WTC11 (cell line): ENCODE measurements around the gene STPG4. TPM values are rescaled to one million over a fixed set of nuclear protein-coding genes. Genes with fewer than 3 reads are reported as not detected.

Experiments
- ATAC-seq: fragments of 200-7000 bp; cut with Tn5 transposase; 2 replicates; pipeline ENCODE4 v1.10.0; 2021; ENCODE audit warnings: mild to moderate bottlenecking, moderate library complexity
- CTCF ChIA-PET: fragments of 300-600 bp; sonication (Branson Sonifier 250); formaldehyde crosslinking; loops from one replicate; lab custom pipeline; 2021; ENCODE audit warnings: antibody characterized with exemption; lab: Charles Lee
- POLR2A ChIA-PET: fragments of 350-600 bp; sonication (Branson Sonifier 250); formaldehyde crosslinking; loops from one replicate; lab custom pipeline; 2021; ENCODE audit warnings: antibody characterized with exemption; lab: Charles Lee
- DNase-seq: peaks from one replicate; pipeline ENCODE4 v3.0.0; 2021; ENCODE audit warnings: low spot score
- H3K27ac Mint-ChIP-seq: 2 replicates; pipeline ENCODE4 v1.8.0; 2021; ENCODE audit warnings: mixed read lengths
- H3K27me3 Mint-ChIP-seq: 2 replicates; pipeline ENCODE4 v1.8.0; 2021; ENCODE audit warnings: low read depth, mild to moderate bottlenecking, moderate library complexity, mixed read lengths
- H3K36me3 Mint-ChIP-seq: 2 replicates; pipeline ENCODE4 v1.8.0; 2021; ENCODE audit warnings: mixed read lengths
- H3K4me1 Mint-ChIP-seq: 2 replicates; pipeline ENCODE4 v1.8.0; 2022; ENCODE audit warnings: mixed read lengths
- H3K4me3 Mint-ChIP-seq: 2 replicates; pipeline ENCODE4 v1.8.0; 2021; ENCODE audit warnings: mild to moderate bottlenecking, moderate library complexity, mixed read lengths
- H3K9me3 Mint-ChIP-seq: 2 replicates; pipeline ENCODE4 v1.8.0; 2021; ENCODE audit warnings: mixed read lengths
- CTCF ChIP-seq: fragments of 200-600 bp; IDR thresholded peaks from 2 replicates; pipeline ENCODE4 v1.8.0; 2022; ENCODE audit warnings: antibody characterized with exemption
- E2F1 ChIP-seq: sonication (generic); formaldehyde crosslinking; IDR thresholded peaks from 2 replicates; pipeline ENCODE4 v1.8.0; 2022; ENCODE audit warnings: mild to moderate bottlenecking, missing genetic modification reagents
- E2F5 ChIP-seq: sonication (generic); formaldehyde crosslinking; IDR thresholded peaks from 2 replicates; pipeline ENCODE4 v1.8.1; 2022; ENCODE audit warnings: mild to moderate bottlenecking, moderate library complexity, missing genetic modification reagents
- EMX1 ChIP-seq: fragments of 250-450 bp; sonication (Bioruptor Pico); IDR thresholded peaks from 2 replicates; pipeline ENCODE4 v1.8.0; 2021; ENCODE audit warnings: mild to moderate bottlenecking
- ERG ChIP-seq: fragments of 250-450 bp; sonication (Bioruptor Pico); IDR thresholded peaks from 2 replicates; pipeline ENCODE4 v1.8.0; 2021; ENCODE audit warnings: mild to moderate bottlenecking
- ESRRA ChIP-seq: sonication (generic); formaldehyde crosslinking; IDR thresholded peaks from 2 replicates; pipeline ENCODE4 v1.8.1; 2022; ENCODE audit warnings: mild to moderate bottlenecking, missing genetic modification reagents, borderline replicate concordance
- GRHL2 ChIP-seq: fragments of 250-450 bp; sonication (Bioruptor Pico); IDR thresholded peaks from 2 replicates; pipeline ENCODE4 v1.8.0; 2022; ENCODE audit warnings: mild to moderate bottlenecking, moderate library complexity; ENCODE audit not compliant: insufficient replicate concordance, severe bottlenecking
- HMGXB4 ChIP-seq: sonication (generic); formaldehyde crosslinking; IDR thresholded peaks from 2 replicates; pipeline ENCODE4 v1.8.1; 2023; ENCODE audit warnings: mild to moderate bottlenecking, moderate library complexity, missing genetic modification reagents
- IRF1 ChIP-seq: sonication (generic); formaldehyde crosslinking; IDR thresholded peaks from 2 replicates; pipeline ENCODE4 v1.8.0; 2023; ENCODE audit warnings: missing genetic modification reagents
- JUN ChIP-seq: sonication (generic); formaldehyde crosslinking; IDR thresholded peaks from 2 replicates; pipeline ENCODE4 v1.8.0; 2023; ENCODE audit warnings: mild to moderate bottlenecking, missing genetic modification reagents
- MAX ChIP-seq: sonication (generic); formaldehyde crosslinking; IDR thresholded peaks from 2 replicates; pipeline ENCODE4 v1.8.0; 2022; ENCODE audit warnings: mild to moderate bottlenecking, missing genetic modification reagents
- MXD4 ChIP-seq: fragments of 250-450 bp; sonication (Bioruptor Pico); IDR thresholded peaks from 2 replicates; pipeline ENCODE4 v1.8.0; 2021; ENCODE audit warnings: mild to moderate bottlenecking, moderate library complexity, borderline replicate concordance
- NFATC4 ChIP-seq: fragments of 250-450 bp; sonication (Bioruptor Pico); IDR thresholded peaks from 2 replicates; pipeline ENCODE4 v1.9.0; 2021; ENCODE audit warnings: mild to moderate bottlenecking
- NR1H2 ChIP-seq: sonication (generic); formaldehyde crosslinking; IDR thresholded peaks from 2 replicates; pipeline ENCODE4 v1.9.0; 2021; ENCODE audit warnings: mild to moderate bottlenecking, moderate library complexity, missing genetic modification reagents
- PRRX2 ChIP-seq: fragments of 250-450 bp; sonication (Bioruptor Pico); IDR thresholded peaks from 2 replicates; pipeline ENCODE4 v1.8.0; 2021; ENCODE audit warnings: mild to moderate bottlenecking
- SMAD4 ChIP-seq: sonication (generic); formaldehyde crosslinking; IDR thresholded peaks from 2 replicates; pipeline ENCODE4 v1.8.0; 2022; ENCODE audit warnings: mild to moderate bottlenecking, missing genetic modification reagents
- TCF7 ChIP-seq: sonication (generic); formaldehyde crosslinking; IDR thresholded peaks from 2 replicates; pipeline ENCODE4 v1.8.0; 2022; ENCODE audit warnings: mild to moderate bottlenecking, low read depth, missing genetic modification reagents, moderate library complexity
- ZNF121 ChIP-seq: sonication (generic); formaldehyde crosslinking; IDR thresholded peaks from 2 replicates; pipeline ENCODE4 v1.8.0; 2023; ENCODE audit warnings: missing genetic modification reagents
- ZNF317 ChIP-seq: sonication (generic); formaldehyde crosslinking; IDR thresholded peaks from 2 replicates; pipeline ENCODE4 v1.8.1; 2023; ENCODE audit warnings: low read depth, mild to moderate bottlenecking, moderate library complexity, missing genetic modification reagents, borderline replicate concordance
- ZNF396 ChIP-seq: fragments of 250-450 bp; sonication (Bioruptor Pico); IDR thresholded peaks from 2 replicates; pipeline ENCODE4 v1.8.0; 2021; ENCODE audit warnings: mild to moderate bottlenecking, moderate library complexity, borderline replicate concordance
- ZNF416 ChIP-seq: fragments of 250-450 bp; sonication (Bioruptor Pico); IDR thresholded peaks from 2 replicates; pipeline ENCODE4 v1.9.0; 2021; ENCODE audit warnings: mild to moderate bottlenecking, inconsistent platforms
- ZNF512 ChIP-seq: sonication (generic); formaldehyde crosslinking; IDR thresholded peaks from 2 replicates; pipeline ENCODE4 v1.8.1; 2022; ENCODE audit warnings: missing genetic modification reagents, borderline replicate concordance
- total RNA-seq: library from RNA; stranded (reverse); gene quantifications from 3 replicates; pipeline ENCODE4 v1.2.3, GENCODE V29; 2021

Gene STPG4
- total RNA-seq, 1 experiment from 2014 or later, result not detected

GRCh38 chr2:47065343-47065742 lies 89.8 kb downstream of the STPG4 start (continued):
- TF ChIP-seq ZNF416 (no peak), IRF1 (CRISPR knock-in tag) (no peak)

GRCh38 chr2:47064106-47064505 lies 91.0 kb downstream of the STPG4 start:
- Mint-ChIP-seq H3K9me3 (no peaks in the 10 kb centered on the region), H3K4me1 (peaks cover 21% of the 10 kb centered on the region), H3K27me3 (no peaks in the 10 kb centered on the region), H3K4me3 (no peak overlapping the region), H3K36me3 (no peaks in the 10 kb centered on the region), H3K27ac (no peak overlapping the region)
- ATAC-seq (no peak), DNase-seq (no peak)
- TF ChIP-seq HMGXB4 (CRISPR knock-in tag) (no peak), MAX (CRISPR knock-in tag) (no peak), PRRX2 (CRISPR knock-in tag) (no peak), ESRRA (CRISPR knock-in tag) (no peak), ZNF121 (CRISPR knock-in tag) (no peak), TCF7 (CRISPR knock-in tag) (no peak), CTCF (no peak), ZNF317 (CRISPR knock-in tag) (no peak), NFATC4 (CRISPR knock-in tag) (no peak), EMX1 (CRISPR knock-in tag) (no peak), SMAD4 (no peak), MXD4 (CRISPR knock-in tag) (no peak), E2F1 (CRISPR knock-in tag) (no peak)
- POLR2A ChIA-PET, result no interaction called here
- CTCF ChIA-PET, result no interaction called here

- no peaks in the 10 kb centered on the region for H3K9me3 Mint-ChIP-seq
- H3K36me3 Mint-ChIP-seq, result no peaks in the 10 kb centered on the region
- H3K27me3 Mint-ChIP-seq, result no peaks in the 10 kb centered on the region
- H3K4me1 Mint-ChIP-seq, result peaks cover 22% of the 10 kb centered on the region
- ChIA-PET CTCF (no interaction called here), POLR2A (no interaction called here)
- H3K4me3 Mint-ChIP-seq, result no peak overlapping the region
- no peak for DNase-seq
- H3K27ac Mint-ChIP-seq, result no peak overlapping the region
- ATAC-seq, result no peak
- no peak for TF ChIP-seq ZNF512 (CRISPR knock-in tag)
- TF ChIP-seq ZNF396 (CRISPR knock-in tag), result no peak
- no peak for TF ChIP-seq E2F5 (CRISPR knock-in tag)
- no peak for TF ChIP-seq NR1H2 (CRISPR knock-in tag)
- no peak for TF ChIP-seq JUN (CRISPR knock-in tag)
- TF ChIP-seq ERG (CRISPR knock-in tag), result no peak
- TF ChIP-seq GRHL2 (CRISPR knock-in tag), result no peak
Observed at GRCh38 chr2:47063538-47063930, 91.6 kb downstream of the STPG4 start.
